ENCODE results near the gene SBF1.
"Not testable (repeated sequence)": the region's sequence is repeated elsewhere in the genome, so short reads cannot be mapped to it uniquely, and the experiment has no call there.

Gene SBF1

GRCh38 chr22:50400406-50400805 lies 74.4 kb downstream of the SBF1 start:
- no peak overlapping the region for H3K27ac ChIP-seq (ENCODE audit: low read depth, low read length, severe bottlenecking)
- peaks cover 16% of the 10 kb centered on the region for H3K4me1 ChIP-seq (ENCODE audit: control insufficient read depth, insufficient read depth, low read length, poor library complexity, severe bottlenecking)
- H3K36me3 ChIP-seq (ENCODE audit: control insufficient read depth, insufficient read depth, low read length), result peaks cover 53% of the 10 kb centered on the region
- 92 to 96% methylated on average over 2 to 4 of the region's 4 CpGs for WGBS, 2 experiments (ENCODE audit: insufficient coverage in 2 of 2)
- no peak overlapping the region for H3K4me3 ChIP-seq (ENCODE audit: extremely low read depth, insufficient read depth, low read length, poor library complexity, severe bottlenecking)
- H3K9me3 ChIP-seq (ENCODE audit: control insufficient read depth, low read length), result no peaks in the 10 kb centered on the region

- Histone ChIP-seq H3K9me3 (ENCODE audit: control insufficient read depth, low read length) (no peaks in the 10 kb centered on the region), H3K4me1 (ENCODE audit: control insufficient read depth, insufficient read depth, low read length, poor library complexity, severe bottlenecking) (peaks cover 16% of the 10 kb centered on the region), H3K27ac (ENCODE audit: low read depth, low read length, severe bottlenecking) (no peak overlapping the region), H3K4me3 (ENCODE audit: extremely low read depth, insufficient read depth, low read length, poor library complexity, severe bottlenecking) (no peak overlapping the region), H3K36me3 (ENCODE audit: control insufficient read depth, insufficient read depth, low read length) (peaks cover 56% of the 10 kb centered on the region)
- 81 to 90% methylated on average over 5 to 6 of the region's 8 CpGs for WGBS, 2 experiments (ENCODE audit: insufficient coverage in 2 of 2)
Measured at GRCh38 chr22:50399751-50400331, 75.0 kb downstream of the SBF1 start.

GRCh38 chr22:50398831-50399648 lies 75.8 kb downstream of the SBF1 start:
- Histone ChIP-seq H3K36me3 (ENCODE audit: control insufficient read depth, insufficient read depth, low read length) (peaks cover 53% of the 10 kb centered on the region), H3K9me3 (ENCODE audit: control insufficient read depth, low read length) (no peaks in the 10 kb centered on the region), H3K4me1 (ENCODE audit: control insufficient read depth, insufficient read depth, low read length, poor library complexity, severe bottlenecking) (peaks cover 16% of the 10 kb centered on the region), H3K27ac (ENCODE audit: low read depth, low read length, severe bottlenecking) (no peak overlapping the region), H3K4me3 (ENCODE audit: extremely low read depth, insufficient read depth, low read length, poor library complexity, severe bottlenecking) (no peak overlapping the region)
- 87 to 90% methylated on average over 10 to 14 of the region's 15 CpGs for WGBS, 2 experiments (ENCODE audit: insufficient coverage in 2 of 2)

GRCh38 chr22:50397371-50398060 lies 77.3 kb downstream of the SBF1 start:
- H3K9me3 ChIP-seq (ENCODE audit: control insufficient read depth, low read length), result not testable (repeated sequence)
- WGBS, 2 experiments (ENCODE audit: insufficient coverage in 2 of 2), result 62 to 73% methylated on average over 1 to 2 of the region's 4 CpGs

GRCh38 chr22:50396751-50397370 lies 78.0 kb downstream of the SBF1 start:
- 65 to 76% methylated on average over 5 of the region's 6 CpGs for WGBS, 2 experiments (ENCODE audit: insufficient coverage in 2 of 2)
- H3K4me1 ChIP-seq (ENCODE audit: control insufficient read depth, insufficient read depth, low read length, poor library complexity, severe bottlenecking), result peaks cover 16% of the 10 kb centered on the region
- peaks cover 39% of the 10 kb centered on the region for H3K36me3 ChIP-seq (ENCODE audit: control insufficient read depth, insufficient read depth, low read length)
- H3K27ac ChIP-seq (ENCODE audit: low read depth, low read length, severe bottlenecking), result peak overlapping the region; percentile 69
- H3K9me3 ChIP-seq (ENCODE audit: control insufficient read depth, low read length), result no peaks in the 10 kb centered on the region
- no peak overlapping the region for H3K4me3 ChIP-seq (ENCODE audit: extremely low read depth, insufficient read depth, low read length, poor library complexity, severe bottlenecking)

More at GRCh38 chr22:50397371-50398060, 77.3 kb downstream of the SBF1 start:
- H3K4me3 ChIP-seq (ENCODE audit: extremely low read depth, insufficient read depth, low read length, poor library complexity, severe bottlenecking), result not testable (repeated sequence)
- peaks cover 16% of the 10 kb centered on the region for H3K4me1 ChIP-seq (ENCODE audit: control insufficient read depth, insufficient read depth, low read length, poor library complexity, severe bottlenecking)
- peak overlapping the region; percentile 69 for H3K27ac ChIP-seq (ENCODE audit: low read depth, low read length, severe bottlenecking)
- H3K36me3 ChIP-seq (ENCODE audit: control insufficient read depth, insufficient read depth, low read length), result peaks cover 44% of the 10 kb centered on the region

All from mesodermal cell (in vitro differentiated cells).